Measurements from ENCODE around the gene SRP9. TPM values are rescaled to one million over a fixed set of nuclear protein-coding genes. Genes with fewer than 3 reads are reported as not detected.
A peak's percentile ranks its signal among the peaks of the same experiment; 100 is the strongest.
"Not testable (repeated sequence)": the region's sequence is repeated elsewhere in the genome, so short reads cannot be mapped to it uniquely, and the experiment has no call there.

Gene SRP9
- total RNA-seq, 1 donor from 2014 or later = 254 TPM

DNA sequence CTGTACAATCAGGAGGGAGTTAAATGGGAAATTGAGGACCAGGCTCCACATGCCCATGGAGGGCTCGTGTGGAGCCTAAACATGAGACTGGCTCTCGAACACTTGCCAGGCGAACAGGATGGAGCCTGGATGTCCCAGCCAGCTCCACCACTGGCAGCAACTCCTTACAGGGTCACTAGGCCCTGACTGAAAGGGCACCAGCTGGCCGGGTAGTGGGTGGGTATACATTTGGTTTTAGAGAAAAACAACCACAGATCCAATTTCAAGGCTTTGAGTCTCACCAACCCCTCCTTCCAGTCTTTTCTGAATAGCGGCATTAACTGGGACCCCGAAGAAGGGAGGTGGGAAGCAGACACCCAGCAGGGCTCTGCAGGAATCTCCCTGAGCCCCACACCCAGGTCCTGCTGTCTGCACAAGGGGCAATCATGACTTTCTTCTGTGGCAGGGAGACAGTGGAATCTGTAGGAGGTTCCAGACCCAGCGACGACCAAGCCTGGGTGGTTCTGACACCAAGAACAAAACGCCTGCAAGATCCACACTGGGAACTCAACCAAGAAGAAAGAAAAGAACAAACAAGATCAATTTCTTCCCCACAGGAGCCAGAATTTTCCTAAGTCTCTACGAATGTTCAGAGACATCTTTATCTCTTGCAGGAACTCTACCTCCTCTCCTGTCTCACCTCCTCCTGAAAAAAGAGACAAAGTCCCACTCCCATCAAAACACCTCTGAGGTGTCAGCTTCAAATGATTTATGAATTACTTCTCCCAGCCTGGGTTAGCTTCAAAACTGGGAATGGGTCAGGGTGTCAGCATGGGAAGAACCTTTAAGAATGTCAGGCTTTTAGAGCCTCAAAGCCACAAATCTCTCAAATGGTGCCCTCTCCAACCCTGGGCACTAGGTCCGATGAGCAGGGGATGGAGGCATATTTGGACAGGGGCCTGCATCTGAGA is 26.5 kb upstream of the SRP9 start:
- Histone ChIP-seq H3K4me3 (ENCODE audit: low read depth, low read length) (no peak overlapping the region), H3K36me3 (ENCODE audit: control insufficient read depth, insufficient read depth, low read length) (no peaks in the 10 kb centered on the region), H3K27me3 (ENCODE audit: control insufficient read depth, insufficient read depth, low read length) (peaks cover 3% of the 10 kb centered on the region)
- TF ChIP-seq, protein P1, sequence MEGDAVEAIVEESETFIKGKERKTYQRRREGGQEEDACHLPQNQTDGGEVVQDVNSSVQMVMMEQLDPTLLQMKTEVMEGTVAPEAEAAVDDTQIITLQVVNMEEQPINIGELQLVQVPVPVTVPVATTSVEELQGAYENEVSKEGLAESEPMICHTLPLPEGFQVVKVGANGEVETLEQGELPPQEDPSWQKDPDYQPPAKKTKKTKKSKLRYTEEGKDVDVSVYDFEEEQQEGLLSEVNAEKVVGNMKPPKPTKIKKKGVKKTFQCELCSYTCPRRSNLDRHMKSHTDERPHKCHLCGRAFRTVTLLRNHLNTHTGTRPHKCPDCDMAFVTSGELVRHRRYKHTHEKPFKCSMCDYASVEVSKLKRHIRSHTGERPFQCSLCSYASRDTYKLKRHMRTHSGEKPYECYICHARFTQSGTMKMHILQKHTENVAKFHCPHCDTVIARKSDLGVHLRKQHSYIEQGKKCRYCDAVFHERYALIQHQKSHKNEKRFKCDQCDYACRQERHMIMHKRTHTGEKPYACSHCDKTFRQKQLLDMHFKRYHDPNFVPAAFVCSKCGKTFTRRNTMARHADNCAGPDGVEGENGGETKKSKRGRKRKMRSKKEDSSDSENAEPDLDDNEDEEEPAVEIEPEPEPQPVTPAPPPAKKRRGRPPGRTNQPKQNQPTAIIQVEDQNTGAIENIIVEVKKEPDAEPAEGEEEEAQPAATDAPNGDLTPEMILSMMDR (IDR thresholded peaks at IDR 0.05; ENCODE audit: insufficient read depth, low read length, severe bottlenecking) = no peak
- no peak for FAIRE-seq
- no peak for DNase-seq (ENCODE audit: low read depth)

GRCh38 chr1:225752245-225752644 is 25.4 kb upstream of the SRP9 start:
- Histone ChIP-seq H3K36me3 (ENCODE audit: control insufficient read depth, insufficient read depth, low read length) (no peaks in the 10 kb centered on the region), H3K27me3 (ENCODE audit: control insufficient read depth, insufficient read depth, low read length) (peaks cover 3% of the 10 kb centered on the region), H3K4me3 (ENCODE audit: low read depth, low read length) (no peak overlapping the region)
- DNase-seq (ENCODE audit: low read depth) (no peak), FAIRE-seq (no peak)
- TF ChIP-seq, protein P1 (IDR thresholded peaks at IDR 0.05; ENCODE audit: insufficient read depth, low read length, severe bottlenecking) = no peak

DNA sequence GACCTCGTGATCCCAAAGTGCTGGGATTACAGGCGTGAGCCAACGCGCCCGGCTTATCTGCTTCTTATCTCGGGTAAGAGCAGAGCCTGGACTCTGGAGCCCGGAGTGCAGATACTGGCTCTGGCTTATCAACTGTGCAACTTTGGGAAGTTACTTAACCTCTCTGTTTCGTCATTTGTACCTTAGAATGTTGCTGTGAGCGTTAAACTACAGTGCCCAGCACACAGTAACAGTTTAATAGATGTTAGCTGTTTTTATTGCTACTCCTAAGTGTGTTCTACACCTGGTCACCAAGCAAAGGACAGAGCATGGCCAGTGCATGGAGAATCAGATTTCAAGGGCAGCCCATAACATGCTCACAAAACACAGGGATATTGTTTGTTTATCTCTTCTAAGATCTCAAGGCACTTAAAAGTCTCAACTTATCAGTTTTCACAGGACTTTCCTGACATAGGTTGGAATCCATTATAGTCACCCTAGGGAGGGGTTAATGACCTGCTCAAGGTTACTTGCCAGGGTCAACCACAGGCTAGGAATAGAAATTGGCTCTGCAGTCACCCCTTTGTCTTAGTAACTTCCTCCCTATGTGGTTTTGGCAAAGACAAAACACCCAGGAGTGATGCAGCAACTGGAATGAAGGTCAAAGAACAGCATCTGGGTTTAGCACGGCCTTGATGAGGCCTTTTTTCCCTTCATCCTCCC is 22.5 kb upstream of the SRP9 start:
- FAIRE-seq (no peak), DNase-seq (ENCODE audit: low read depth) (peak; percentile 49)
- Histone ChIP-seq H3K4me3 (ENCODE audit: low read depth, low read length) (no peak overlapping the region), H3K27me3 (ENCODE audit: control insufficient read depth, insufficient read depth, low read length) (peaks cover 3% of the 10 kb centered on the region), H3K36me3 (ENCODE audit: control insufficient read depth, insufficient read depth, low read length) (no peaks in the 10 kb centered on the region)
- TF ChIP-seq, protein P1 (IDR thresholded peaks at IDR 0.05; ENCODE audit: insufficient read depth, low read length, severe bottlenecking) = no peak

GRCh38 chr1:225755671-225756319 is 21.8 kb upstream of the SRP9 start:
- H3K4me3 ChIP-seq (ENCODE audit: low read depth, low read length) = no peak overlapping the region
- peak; percentile 18 for FAIRE-seq
- DNase-seq (ENCODE audit: low read depth) = no peak
- H3K36me3 ChIP-seq (ENCODE audit: control insufficient read depth, insufficient read depth, low read length) = no peaks in the 10 kb centered on the region
- peaks cover 2% of the 10 kb centered on the region for H3K27me3 ChIP-seq (ENCODE audit: control insufficient read depth, insufficient read depth, low read length)
- TF ChIP-seq, protein P1 (IDR thresholded peaks at IDR 0.05; ENCODE audit: insufficient read depth, low read length, severe bottlenecking) = no peak

DNA sequence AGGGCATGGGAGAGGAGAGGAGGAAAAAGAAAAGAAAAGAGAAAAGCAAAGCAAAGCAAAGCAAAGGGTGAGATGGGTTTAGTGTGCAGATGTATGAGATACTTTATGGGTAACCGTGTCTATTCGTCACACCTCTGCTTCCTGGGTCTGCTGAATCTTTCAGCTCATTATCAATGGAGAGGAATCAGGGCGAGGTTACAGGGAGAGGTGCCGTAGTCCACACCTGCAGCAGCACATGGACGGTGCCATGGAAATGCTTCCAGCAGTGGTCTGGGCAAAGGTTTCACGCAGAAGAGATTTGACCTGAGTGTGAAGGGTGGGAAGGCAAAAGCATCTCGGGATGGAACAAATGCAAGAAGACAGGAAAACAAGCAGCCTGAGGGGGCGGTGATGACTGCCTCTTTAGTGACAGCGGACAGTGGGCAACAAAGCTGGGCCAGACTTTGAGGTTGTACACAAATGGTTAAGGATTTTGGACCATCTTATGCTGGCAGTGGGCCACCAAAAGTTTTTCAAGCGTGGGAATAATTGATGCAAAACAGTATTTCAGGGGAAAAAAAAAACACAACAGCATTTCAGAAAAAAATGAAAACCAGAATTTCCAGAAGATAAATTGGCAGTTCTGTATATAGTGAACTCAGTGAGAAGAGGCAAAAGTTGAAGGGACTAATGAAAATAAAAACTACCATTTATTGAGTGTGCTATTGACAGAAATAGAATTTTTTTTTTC is 19.5 kb upstream of the SRP9 start:
- TF ChIP-seq, protein P1 (IDR thresholded peaks at IDR 0.05; ENCODE audit: insufficient read depth, low read length, severe bottlenecking) = no peak
- DNase-seq (ENCODE audit: low read depth) = no peak
- FAIRE-seq = no peak
- H3K27me3 ChIP-seq (ENCODE audit: control insufficient read depth, insufficient read depth, low read length) = no peaks in the 10 kb centered on the region
- no peak overlapping the region for H3K4me3 ChIP-seq (ENCODE audit: low read depth, low read length)
- no peaks in the 10 kb centered on the region for H3K36me3 ChIP-seq (ENCODE audit: control insufficient read depth, insufficient read depth, low read length)

DNA sequence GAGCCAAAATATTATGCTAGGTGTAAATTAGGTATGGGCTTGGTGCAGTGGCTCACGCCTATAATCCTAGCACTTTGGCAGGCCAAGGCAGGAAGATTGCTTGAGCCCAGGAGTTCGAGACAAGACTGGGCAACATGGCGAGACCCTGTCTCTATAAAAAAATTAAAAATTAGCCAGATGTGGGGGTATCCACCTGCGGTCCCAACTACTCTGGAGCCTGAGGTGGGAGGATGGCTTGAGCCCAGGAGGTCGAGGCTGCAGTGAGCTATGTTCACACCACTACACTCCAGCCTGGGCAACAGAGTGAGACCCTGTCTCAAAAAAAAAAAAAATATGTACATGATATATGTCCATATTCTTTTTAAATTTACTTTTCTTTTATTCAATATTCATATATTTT is 17.7 kb upstream of the SRP9 start:
- H3K36me3 ChIP-seq (ENCODE audit: control insufficient read depth, insufficient read depth, low read length); DNase-seq (ENCODE audit: low read depth); H3K27me3 ChIP-seq (ENCODE audit: control insufficient read depth, insufficient read depth, low read length); FAIRE-seq; H3K4me3 ChIP-seq (ENCODE audit: low read depth, low read length): not testable (repeated sequence)

Measured in bronchial epithelial cell (primary cell).